Measurements from ENCODE around the gene B3GNT3. TPM values are rescaled to one million over a fixed set of nuclear protein-coding genes. Genes with fewer than 3 reads are reported as not detected.
"Not testable (repeated sequence)": the region's sequence is repeated elsewhere in the genome, so short reads cannot be mapped to it uniquely, and the experiment has no call there.

The B3GNT3 gene
- polyA plus RNA-seq, 1 donor = 8.7 TPM

DNA sequence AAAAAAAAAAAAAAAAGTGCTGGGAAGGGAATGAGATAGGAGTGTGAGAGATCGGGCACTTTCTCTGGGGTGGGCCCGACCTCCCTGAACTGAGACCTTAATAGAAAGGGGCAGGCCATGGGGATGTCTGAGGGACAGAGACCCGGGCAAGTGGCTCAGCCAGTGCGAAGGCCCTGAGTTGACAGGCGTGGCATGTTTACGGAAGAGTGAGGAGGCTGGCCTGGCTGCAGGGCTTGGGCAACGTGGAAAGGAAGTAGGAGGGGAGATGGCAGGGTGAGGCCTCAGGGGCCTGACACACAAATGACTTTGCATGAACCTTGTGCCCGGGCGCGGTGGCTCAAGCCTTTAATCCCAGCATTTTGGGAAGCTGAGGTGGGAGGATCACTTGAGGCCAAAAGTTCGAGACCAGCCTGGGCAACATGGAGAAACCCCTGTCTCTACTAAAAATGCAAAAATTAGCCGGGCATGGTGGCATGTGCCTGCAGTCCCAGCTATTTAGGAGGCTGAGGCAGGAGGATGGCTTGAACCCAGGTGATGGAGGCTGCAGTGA lies 29.8 kb upstream of the B3GNT3 start:
- DNase-seq = no peak

- DNase-seq = peak; percentile 72
These were observed 28.3 kb upstream of the B3GNT3 start for GRCh38 chr19:17766543-17767131.

- DNase-seq = no peak
These were observed 27.4 kb upstream of the B3GNT3 start for GRCh38 chr19:17767559-17767958.

GRCh38 chr19:17770613-17771012 lies 24.3 kb upstream of the B3GNT3 start:
- DNase-seq = no peak

- DNase-seq = no peak
These were observed 22.8 kb upstream of the B3GNT3 start for GRCh38 chr19:17772172-17772571.

- no peak for DNase-seq
These were observed 19.6 kb upstream of the B3GNT3 start for GRCh38 chr19:17775245-17775927.

DNA sequence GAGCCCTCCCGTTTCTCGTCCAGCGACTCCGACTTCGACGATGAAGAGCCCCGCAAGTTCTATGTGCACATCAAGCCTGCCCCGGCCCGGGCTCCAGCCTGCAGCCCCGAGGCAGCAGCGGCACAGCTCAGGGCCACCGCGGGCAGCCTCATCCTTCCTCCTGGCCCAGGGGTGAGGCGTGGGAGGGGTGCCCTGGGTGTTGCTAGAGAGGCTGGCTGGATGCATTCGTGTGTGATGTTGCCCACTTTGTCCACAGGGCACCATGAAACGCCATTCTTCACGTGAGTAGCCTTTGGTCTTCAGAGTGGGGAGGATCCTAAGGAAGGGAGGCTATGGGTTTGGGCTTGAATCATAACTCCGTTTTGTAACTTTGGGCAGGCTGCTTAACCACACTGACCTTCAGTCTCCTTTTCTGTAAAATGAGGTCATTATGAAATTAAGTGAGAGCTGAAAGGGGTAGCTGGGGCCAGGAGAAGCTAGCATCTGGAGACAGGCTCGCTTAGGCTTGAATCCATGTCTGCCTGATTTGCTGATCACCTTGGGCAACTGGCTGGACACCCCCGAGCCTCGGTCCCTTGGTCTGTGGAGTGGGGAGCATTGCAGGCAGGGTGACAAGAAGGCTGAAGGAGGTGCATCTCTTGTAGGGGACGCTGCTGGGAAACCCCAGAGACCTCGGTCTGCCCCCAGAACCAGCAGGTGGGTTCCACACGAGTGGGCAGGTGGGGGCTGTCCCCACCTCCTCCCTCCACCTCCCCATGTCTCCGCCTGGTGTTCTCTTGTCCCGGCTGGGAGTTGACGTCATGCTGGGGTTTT lies 18.7 kb upstream of the B3GNT3 start:
- no peak for DNase-seq

- not testable (repeated sequence) for DNase-seq
These were observed 17.1 kb upstream of the B3GNT3 start for GRCh38 chr19:17777840-17778239.

DNA sequence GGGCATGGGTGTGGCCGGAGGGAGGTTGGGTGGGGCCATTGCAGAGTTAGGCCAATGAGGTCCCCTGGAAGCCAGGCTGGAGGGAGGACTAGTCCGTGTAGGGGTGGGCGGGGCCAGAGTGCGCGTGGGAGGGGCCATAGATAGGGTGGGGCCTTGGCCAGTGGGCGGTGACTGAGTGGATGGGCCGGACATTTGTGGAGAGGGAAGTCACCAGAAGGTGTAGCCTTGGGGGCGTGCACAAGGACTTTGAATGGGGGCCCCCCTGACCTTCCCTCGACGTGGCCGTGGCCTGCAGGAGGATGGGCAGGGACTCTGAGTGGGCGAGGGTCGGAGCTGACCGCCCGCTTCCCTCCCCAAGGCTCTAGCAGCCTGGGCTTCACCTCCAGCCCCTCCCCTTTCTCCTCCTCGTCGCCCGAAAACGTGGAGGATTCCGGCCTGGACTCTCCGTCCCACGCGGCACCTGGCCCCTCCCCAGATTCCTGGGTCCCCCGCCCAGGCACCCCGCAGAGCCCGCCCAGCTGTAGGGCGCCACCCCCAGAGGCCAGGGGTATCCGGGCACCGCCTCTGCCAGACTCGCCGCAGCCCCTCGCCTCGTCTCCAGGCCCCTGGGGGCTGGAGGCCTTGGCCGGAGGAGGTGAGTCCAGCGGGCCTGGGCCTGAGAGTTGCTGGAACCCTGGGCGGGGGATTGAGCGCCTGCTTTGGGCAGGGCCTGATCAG lies 16.5 kb upstream of the B3GNT3 start:
- DNase-seq = peak; percentile 27

- DNase-seq = peak; percentile 55
These were observed 15.7 kb upstream of the B3GNT3 start for GRCh38 chr19:17778968-17779929.

DNA sequence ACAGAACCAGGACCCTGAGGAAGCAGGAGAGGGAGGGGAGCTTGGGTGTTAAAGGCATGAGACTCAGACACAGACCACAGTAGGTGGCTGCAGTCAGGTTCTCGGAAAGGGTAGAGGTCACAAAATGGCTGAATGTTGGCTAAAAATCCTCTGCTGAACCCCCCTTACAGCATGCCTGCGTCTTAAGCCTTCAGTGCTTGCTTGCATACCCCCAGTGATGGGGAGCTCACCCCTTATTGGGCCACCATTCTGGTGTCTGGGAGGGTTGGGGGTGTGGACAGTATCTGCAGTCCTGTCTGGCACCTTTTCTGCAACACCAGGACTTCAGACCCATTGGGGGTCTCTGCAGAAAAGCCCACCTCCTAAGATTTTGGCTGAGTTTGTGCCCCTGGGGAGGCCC lies 14.2 kb upstream of the B3GNT3 start:
- DNase-seq = no peak

GRCh38 chr19:17783721-17784120 lies 11.2 kb upstream of the B3GNT3 start:
- DNase-seq = not testable (repeated sequence)

- DNase-seq = peak; percentile 78
These were observed 10.5 kb upstream of the B3GNT3 start for GRCh38 chr19:17784201-17785008.

DNA sequence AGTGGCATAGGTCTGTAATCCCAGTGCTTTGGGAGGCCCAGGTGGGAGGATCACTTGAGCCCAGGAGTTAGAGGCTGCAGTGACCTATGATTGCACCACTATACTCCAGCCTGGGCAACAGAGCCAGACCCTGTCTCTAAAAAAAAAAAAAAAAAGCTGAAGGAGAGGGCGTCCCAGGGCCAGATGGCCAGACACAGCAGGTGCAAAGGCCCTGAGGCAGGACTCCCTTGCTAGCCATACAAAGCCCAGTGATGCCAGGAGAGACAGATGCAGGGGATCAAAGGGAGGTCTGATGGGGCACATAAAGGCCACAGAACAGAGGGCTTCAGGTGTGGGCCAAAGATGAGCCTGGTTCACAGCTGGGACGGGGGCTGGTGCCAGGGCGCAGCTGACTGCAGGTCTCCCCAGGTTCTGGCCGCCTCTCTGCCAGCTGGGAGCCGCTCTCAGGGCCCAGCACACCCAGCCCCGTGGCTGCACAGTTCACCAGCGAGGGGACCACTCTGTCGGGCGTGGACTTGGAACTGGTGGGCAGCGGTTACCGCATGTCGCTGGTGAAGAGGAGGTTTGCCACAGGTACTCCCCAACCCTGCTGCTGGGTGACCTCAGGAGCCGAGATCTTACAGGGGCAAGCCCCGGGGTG lies 7.5 kb upstream of the B3GNT3 start:
- DNase-seq = no peak

- DNase-seq = no peak
These were observed 6.3 kb upstream of the B3GNT3 start for GRCh38 chr19:17788632-17789031.

- DNase-seq = no peak
These were observed 4.7 kb upstream of the B3GNT3 start for GRCh38 chr19:17790059-17790780.

DNA sequence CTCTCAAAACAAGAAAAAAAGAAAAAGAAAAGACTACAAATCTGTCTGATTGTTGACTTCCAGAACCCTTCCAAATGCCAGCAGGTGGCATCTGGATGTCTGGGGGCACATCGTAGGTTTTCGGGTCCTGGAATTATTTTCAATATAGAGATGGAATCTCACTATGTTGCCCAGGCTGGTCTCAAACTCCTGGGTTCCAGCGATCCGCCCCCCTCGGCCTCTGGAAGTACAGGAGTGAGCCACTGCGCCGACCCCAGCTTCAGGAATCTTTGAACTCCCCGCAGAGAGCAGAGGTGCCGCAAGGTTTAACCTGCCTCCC lies 567 bp upstream of the B3GNT3 start:
- DNase-seq = no peak

- no peak for DNase-seq
These were observed 538 bp downstream of the B3GNT3 start for GRCh38 chr19:17795495-17795856.
